SU-DHL-6 (cell line): ENCODE measurements around the gene AFF2.

ENCODE experiments used
- H2AFZ ChIP-seq: fragments of 200-600 bp; sonication (generic); 2 replicates; pipeline ENCODE4 v1.6.1; 2014; ENCODE audit warnings: low read depth, mild to moderate bottlenecking, moderate library complexity, mixed read lengths, antibody characterized with exemption, low read length; ENCODE audit not compliant: severe bottlenecking
- H3F3A ChIP-seq: fragments of 200-600 bp; shearing (Covaris generic); 2 replicates; pipeline ENCODE4 v1.6.0; 2016; ENCODE audit warnings: antibody characterized with exemption, mild to moderate bottlenecking; ENCODE audit not compliant: insufficient read depth
- H3K27ac ChIP-seq: fragments of 200-600 bp; sonication (generic); 2 replicates; pipeline ENCODE4 v1.5.1; 2016; ENCODE audit warnings: low read depth, mild to moderate bottlenecking, low read length, moderate library complexity, mixed read lengths
- H3K27me3 ChIP-seq: fragments of 200-600 bp; sonication (generic), shearing (Covaris generic); 2 replicates; pipeline ENCODE4 v1.6.0; 2014; ENCODE audit warnings: mild to moderate bottlenecking, low read length
- H3K36me3 ChIP-seq: fragments of 200-600 bp; sonication (generic); 2 replicates; pipeline ENCODE4 v1.6.1; 2014; ENCODE audit warnings: mild to moderate bottlenecking, low read length, mixed read lengths
- H3K4me2 ChIP-seq: fragments of 300-600, 200-600 bp; shearing (Covaris generic), sonication (generic); 2 replicates; pipeline ENCODE4 v1.6.0; 2014; ENCODE audit warnings: low read length, low read depth, mild to moderate bottlenecking; ENCODE audit not compliant: poor library complexity, severe bottlenecking
- H3K4me3 ChIP-seq: fragments of 200-600 bp; sonication (generic); 2 replicates; pipeline ENCODE4 v1.5.1; 2014; ENCODE audit warnings: antibody characterized with exemption, low read length, mild to moderate bottlenecking, mixed read lengths; ENCODE audit not compliant: insufficient read depth, poor library complexity, severe bottlenecking
- H3K79me2 ChIP-seq: fragments of 200-600 bp; sonication (generic); 2 replicates; pipeline ENCODE4 v1.6.1; 2014; ENCODE audit warnings: mild to moderate bottlenecking, low read length, moderate library complexity; ENCODE audit not compliant: insufficient read depth
- H3K9ac ChIP-seq: fragments of 200-600 bp; sonication (generic); 2 replicates; pipeline ENCODE4 v1.7.0; 2014; ENCODE audit warnings: mild to moderate bottlenecking, low read length
- H3K9me2 ChIP-seq: fragments of 200-600 bp; sonication (generic); replicated peaks from 2 replicates; pipeline ENCODE4 v1.6.1; 2014; ENCODE audit warnings: low read length; ENCODE audit not compliant: insufficient read depth
- H3K9me3 ChIP-seq: fragments of 200-600 bp; sonication (generic); 2 replicates; pipeline ENCODE4 v1.6.1; 2014; ENCODE audit warnings: low read length, mixed read lengths; ENCODE audit not compliant: insufficient read depth
- H4K20me1 ChIP-seq: fragments of 200-600 bp; sonication (generic); 2 replicates; pipeline ENCODE4 v1.6.1; 2014; ENCODE audit warnings: low read depth, mild to moderate bottlenecking, antibody characterized with exemption, low read length, moderate library complexity, mixed read lengths
- EZH2phosphoT487 ChIP-seq: fragments of 200-600 bp; sonication (generic), shearing (Covaris generic); conservative IDR thresholded peaks from 2 replicates; pipeline ENCODE4 v1.6.1; 2018; ENCODE audit warnings: mild to moderate bottlenecking, antibody characterized with exemption, low read length, moderate library complexity, mixed read lengths
- TF ChIP-seq, protein P1 (sequence below): fragments of 200-600 bp; sonication (generic); IDR thresholded peaks from one replicate; pipeline ENCODE4 v1.5.1; 2017; ENCODE audit warnings: antibody characterized with exemption, mild to moderate bottlenecking, low read length, moderate library complexity; ENCODE audit not compliant: insufficient read depth, poor library complexity, severe bottlenecking

AFF2 gene

DNA sequence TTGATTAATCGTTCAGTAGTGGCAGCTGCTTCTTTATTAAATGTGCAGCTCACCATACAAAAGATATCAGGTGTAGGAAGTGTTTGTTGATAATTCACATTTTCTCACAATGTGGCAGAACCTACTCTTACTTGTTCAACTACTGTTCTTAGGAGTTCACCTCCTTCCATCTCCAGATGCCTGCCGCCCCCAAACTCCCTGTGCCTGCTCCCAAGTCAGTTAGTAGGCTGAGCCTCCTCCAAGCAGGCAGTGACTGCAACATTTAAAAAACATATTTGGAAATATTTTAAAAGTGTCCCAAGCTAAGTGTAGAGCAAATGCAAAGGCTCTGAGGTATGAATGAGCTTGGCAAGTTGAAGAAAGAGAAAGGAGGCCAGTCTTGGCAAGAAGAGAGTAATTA lies 100.2 kb downstream of the AFF2 start:
- Histone ChIP-seq H3K4me3 (no peak overlapping the region), H4K20me1 (no peaks in the 10 kb centered on the region), H3K36me3 (peaks cover 2% of the 10 kb centered on the region; the same call in 1 of the 2 replicates), H3K9ac (no peak overlapping the region), H3K79me2 (peaks cover 100% of the 10 kb centered on the region), H3K27ac (0 out of 2 replicates have a peak overlapping the region, but pooled peaks have one; percentile 20), H3K9me3 (no peaks in the 10 kb centered on the region), H3K4me2 (no peak overlapping the region), H3F3A (no peaks in the 10 kb centered on the region; the same call in 1 of the 2 replicates), H3K9me2 (no peaks in the 10 kb centered on the region), H3K27me3 (no peaks in the 10 kb centered on the region), H2AFZ (no peak overlapping the region)
- TF ChIP-seq, protein P1, sequence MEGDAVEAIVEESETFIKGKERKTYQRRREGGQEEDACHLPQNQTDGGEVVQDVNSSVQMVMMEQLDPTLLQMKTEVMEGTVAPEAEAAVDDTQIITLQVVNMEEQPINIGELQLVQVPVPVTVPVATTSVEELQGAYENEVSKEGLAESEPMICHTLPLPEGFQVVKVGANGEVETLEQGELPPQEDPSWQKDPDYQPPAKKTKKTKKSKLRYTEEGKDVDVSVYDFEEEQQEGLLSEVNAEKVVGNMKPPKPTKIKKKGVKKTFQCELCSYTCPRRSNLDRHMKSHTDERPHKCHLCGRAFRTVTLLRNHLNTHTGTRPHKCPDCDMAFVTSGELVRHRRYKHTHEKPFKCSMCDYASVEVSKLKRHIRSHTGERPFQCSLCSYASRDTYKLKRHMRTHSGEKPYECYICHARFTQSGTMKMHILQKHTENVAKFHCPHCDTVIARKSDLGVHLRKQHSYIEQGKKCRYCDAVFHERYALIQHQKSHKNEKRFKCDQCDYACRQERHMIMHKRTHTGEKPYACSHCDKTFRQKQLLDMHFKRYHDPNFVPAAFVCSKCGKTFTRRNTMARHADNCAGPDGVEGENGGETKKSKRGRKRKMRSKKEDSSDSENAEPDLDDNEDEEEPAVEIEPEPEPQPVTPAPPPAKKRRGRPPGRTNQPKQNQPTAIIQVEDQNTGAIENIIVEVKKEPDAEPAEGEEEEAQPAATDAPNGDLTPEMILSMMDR = no peak
- TF ChIP-seq EZH2phosphoT487 = no peak

DNA sequence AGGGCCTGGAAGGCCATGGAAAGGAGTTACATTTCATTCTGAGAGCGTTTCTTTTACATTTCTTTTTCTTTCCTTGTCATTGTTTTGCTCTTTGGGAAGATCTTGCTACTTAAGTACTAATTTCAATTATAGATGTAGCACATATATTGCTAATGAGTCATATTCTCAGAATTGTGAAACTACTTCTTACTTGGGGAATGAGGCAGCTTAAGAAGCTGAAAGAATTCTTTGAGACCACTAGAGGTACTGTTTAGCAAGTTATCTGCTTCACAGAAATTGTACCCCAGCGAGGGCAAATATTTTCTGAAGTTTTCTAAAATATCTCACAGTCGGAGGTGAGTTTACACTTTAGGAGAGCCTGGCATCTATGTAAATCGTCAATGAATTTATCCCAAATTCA lies 100.6 kb downstream of the AFF2 start:
- no peaks in the 10 kb centered on the region for H3K9me2 ChIP-seq
- H3K27ac ChIP-seq = 0 out of 2 replicates have a peak overlapping the region, but pooled peaks have one; percentile 20
- H3K4me3 ChIP-seq = no peak overlapping the region
- H3K9me3 ChIP-seq = no peaks in the 10 kb centered on the region
- no peak overlapping the region for H3K4me2 ChIP-seq
- H3K79me2 ChIP-seq = peaks cover 100% of the 10 kb centered on the region
- no peaks in the 10 kb centered on the region for H4K20me1 ChIP-seq
- peaks cover 2% of the 10 kb centered on the region; the same call in 1 of the 2 replicates for H3K36me3 ChIP-seq
- no peak overlapping the region for H3K9ac ChIP-seq
- no peaks in the 10 kb centered on the region for H3K27me3 ChIP-seq
- no peak overlapping the region for H2AFZ ChIP-seq
- peaks cover 3% of the 10 kb centered on the region; the same call in 1 of the 2 replicates for H3F3A ChIP-seq
- TF ChIP-seq, protein P1 = no peak
- no peak for TF ChIP-seq EZH2phosphoT487

DNA sequence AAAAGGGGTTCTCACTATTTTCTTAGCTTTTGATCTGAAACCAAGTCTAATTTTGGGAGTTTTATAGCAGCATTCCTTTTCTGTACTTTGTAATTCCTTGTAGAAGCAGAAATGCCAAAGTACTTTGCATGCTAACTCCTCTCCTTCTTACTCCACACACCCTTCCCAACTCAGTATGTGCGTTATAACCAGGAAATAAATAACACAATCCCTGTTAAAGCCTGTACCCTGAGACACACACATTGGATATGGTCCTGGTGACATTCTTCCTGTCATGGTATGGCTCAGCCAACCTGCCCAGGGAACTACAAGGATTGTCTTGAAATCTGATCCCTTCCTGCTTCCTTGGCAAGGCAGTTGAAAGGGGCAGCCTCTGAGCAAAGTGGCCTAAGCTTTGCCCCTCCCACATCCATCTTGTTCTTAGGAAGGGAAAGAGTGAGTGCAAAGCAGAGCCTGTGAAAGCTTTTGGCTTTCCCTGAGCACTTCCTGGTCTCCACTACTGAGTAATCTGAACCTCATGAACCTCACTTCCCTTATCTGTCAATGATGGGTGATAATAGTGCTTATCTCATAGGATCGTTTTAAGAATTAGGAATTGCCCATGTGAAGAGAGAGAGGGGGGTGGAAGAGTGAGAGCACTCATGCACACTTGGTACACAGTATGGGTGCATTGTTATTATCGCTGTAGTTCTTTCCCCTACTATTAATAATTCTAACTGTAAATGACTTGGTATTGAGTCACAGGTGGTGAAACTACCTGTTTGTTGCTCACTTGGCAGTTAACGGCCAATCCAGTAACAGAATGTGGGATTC lies 109.3 kb downstream of the AFF2 start:
- Histone ChIP-seq H3K36me3 (peaks cover 6% of the 10 kb centered on the region; the same call in 1 of the 2 replicates), H3K27ac (peak overlapping the region; percentile 99), H3K9me2 (no peaks in the 10 kb centered on the region), H3K9me3 (peaks cover 7% of the 10 kb centered on the region; the same call in 1 of the 2 replicates), H3K79me2 (peaks cover 93% of the 10 kb centered on the region), H4K20me1 (no peaks in the 10 kb centered on the region), H3K9ac (peak overlapping the region; percentile 61), H3K4me2 (peak overlapping the region; percentile 80), H2AFZ (no peak overlapping the region), H3K27me3 (no peaks in the 10 kb centered on the region), H3K4me3 (peak overlapping the region; percentile 50), H3F3A (peaks cover 30% of the 10 kb centered on the region; the same call in 1 of the 2 replicates)
- TF ChIP-seq, protein P1 = no peak
- TF ChIP-seq EZH2phosphoT487 = no peak
